ENCODE measurements around the gene GLRA3. TPM values are rescaled to one million over a fixed set of nuclear protein-coding genes. Genes with fewer than 3 reads are reported as not detected.

Gene GLRA3
- total RNA-seq, 1 donor from 2014 or later: not detected

DNA sequence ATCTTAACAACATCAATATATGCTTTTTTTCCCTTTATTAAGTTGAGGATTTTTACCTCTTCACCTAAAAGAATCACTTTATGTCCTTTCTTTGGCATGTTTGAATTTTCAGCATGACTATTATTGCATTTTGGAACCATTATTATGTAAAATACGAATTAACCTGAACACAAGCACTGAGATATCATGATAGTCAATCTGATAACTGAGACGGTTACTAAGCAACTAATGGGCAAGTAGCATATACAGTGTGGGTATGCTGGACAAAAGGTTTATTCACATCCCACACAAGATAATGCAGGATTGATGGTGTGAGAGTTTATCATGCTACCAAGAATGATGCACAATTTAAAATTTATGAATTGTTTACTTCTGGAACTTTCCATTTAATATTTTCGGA is 24.6 kb upstream of the GLRA3 start:
- Mint-ChIP-seq H3K9me3 (no peaks in the 10 kb centered on the region), H3K27ac (no peak overlapping the region), H3K4me3 (no peak overlapping the region), H3K27me3 (no peaks in the 10 kb centered on the region), H3K4me1 (no peaks in the 10 kb centered on the region), H3K36me3 (ENCODE audit: low read depth) (no peaks in the 10 kb centered on the region)
- intact Hi-C loops (cut with micrococcal nuclease): no loop called here
- DNase-seq: no peak

DNA sequence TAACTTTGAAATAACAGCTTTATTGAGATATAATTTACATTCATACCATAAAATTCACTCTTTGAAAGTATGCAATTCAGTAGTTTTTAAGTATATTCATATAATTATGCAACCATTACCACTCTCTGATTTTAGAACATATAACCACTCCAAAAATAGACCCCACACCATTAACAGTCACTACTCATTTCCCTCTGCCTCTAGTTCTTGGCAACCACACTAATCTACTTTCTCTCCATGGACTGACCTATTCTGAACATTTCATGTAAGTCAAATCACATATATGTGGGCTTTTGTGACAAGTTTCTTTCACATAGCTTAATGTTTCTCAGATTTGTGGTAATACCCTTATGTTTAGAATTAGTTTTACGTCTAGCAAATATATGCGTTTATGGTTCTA is 19.5 kb upstream of the GLRA3 start:
- Mint-ChIP-seq H3K4me3 (no peak overlapping the region), H3K36me3 (ENCODE audit: low read depth) (no peaks in the 10 kb centered on the region), H3K27me3 (no peaks in the 10 kb centered on the region), H3K27ac (no peak overlapping the region), H3K4me1 (no peaks in the 10 kb centered on the region), H3K9me3 (no peaks in the 10 kb centered on the region)
- DNase-seq: no peak
- intact Hi-C loops (cut with micrococcal nuclease): no loop called here

- no peaks in the 10 kb centered on the region for H3K36me3 Mint-ChIP-seq (ENCODE audit: low read depth)
- no peak for DNase-seq
- no peaks in the 10 kb centered on the region for H3K4me1 Mint-ChIP-seq
- no peaks in the 10 kb centered on the region for H3K9me3 Mint-ChIP-seq
- no peak overlapping the region for H3K4me3 Mint-ChIP-seq
- intact Hi-C loops (cut with micrococcal nuclease): no loop called here
- no peak overlapping the region for H3K27ac Mint-ChIP-seq
- no peaks in the 10 kb centered on the region for H3K27me3 Mint-ChIP-seq
Measured at GRCh38 chr4:174847801-174848427, 18.9 kb upstream of the GLRA3 start.

GRCh38 chr4:174835536-174835935 is 6.5 kb upstream of the GLRA3 start:
- intact Hi-C loops (cut with micrococcal nuclease): no loop called here
- DNase-seq: no peak
- Mint-ChIP-seq H3K4me3 (no peak overlapping the region), H3K9me3 (no peaks in the 10 kb centered on the region), H3K36me3 (ENCODE audit: low read depth) (no peaks in the 10 kb centered on the region), H3K4me1 (no peaks in the 10 kb centered on the region), H3K27ac (no peak overlapping the region), H3K27me3 (no peaks in the 10 kb centered on the region)

DNA sequence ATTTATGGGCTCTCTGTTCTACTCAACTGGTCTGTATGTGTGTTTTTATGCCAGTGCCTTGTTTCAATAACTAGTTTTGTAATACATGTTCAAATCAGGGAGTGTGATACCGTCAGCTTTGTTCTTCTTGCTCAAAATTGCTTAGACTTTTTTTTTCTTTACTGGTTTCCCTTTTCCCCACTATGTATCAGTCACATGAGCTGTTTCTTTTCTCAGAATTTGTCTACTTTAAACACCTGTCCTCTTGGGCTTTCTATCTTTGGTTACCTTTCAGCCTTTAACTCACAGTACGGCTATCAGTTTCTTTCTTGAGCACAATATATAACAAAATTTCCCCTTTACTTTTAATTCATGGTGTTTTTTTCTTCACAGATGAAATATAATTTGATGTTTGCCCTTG is 5.4 kb upstream of the GLRA3 start:
- intact Hi-C loops (cut with micrococcal nuclease): no loop called here
- Mint-ChIP-seq H3K4me1 (no peaks in the 10 kb centered on the region), H3K4me3 (no peak overlapping the region), H3K27me3 (peaks cover 2% of the 10 kb centered on the region), H3K9me3 (no peaks in the 10 kb centered on the region), H3K36me3 (ENCODE audit: low read depth) (no peaks in the 10 kb centered on the region), H3K27ac (no peak overlapping the region)
- DNase-seq: no peak

GRCh38 chr4:174826660-174827059 is 2.4 kb downstream of the GLRA3 start:
- intact Hi-C loops (cut with micrococcal nuclease): loop anchor here (5.0 to 10.0 kb wide), 2 partner anchors 612 to 1294 kb away; partner anchors contain the start of gene HAND2
- no peak for DNase-seq
- Mint-ChIP-seq H3K4me3 (no peak overlapping the region), H3K27me3 (peaks cover 7% of the 10 kb centered on the region), H3K36me3 (ENCODE audit: low read depth) (no peaks in the 10 kb centered on the region), H3K4me1 (peaks cover 5% of the 10 kb centered on the region), H3K9me3 (peaks cover 6% of the 10 kb centered on the region), H3K27ac (no peak overlapping the region)

GRCh38 chr4:174815282-174815681 is 13.8 kb downstream of the GLRA3 start:
- no peak overlapping the region for H3K27ac Mint-ChIP-seq

GRCh38 chr4:174813292-174813691 is 15.8 kb downstream of the GLRA3 start:
- Mint-ChIP-seq H3K9me3 (no peaks in the 10 kb centered on the region), H3K27me3 (no peaks in the 10 kb centered on the region), H3K4me3 (no peak overlapping the region), H3K36me3 (ENCODE audit: low read depth) (no peaks in the 10 kb centered on the region), H3K4me1 (no peaks in the 10 kb centered on the region), H3K27ac (no peak overlapping the region)
- no peak for DNase-seq
- intact Hi-C loops (cut with micrococcal nuclease): no loop called here

More at GRCh38 chr4:174815282-174815681, 13.8 kb downstream of the GLRA3 start:
- intact Hi-C loops (cut with micrococcal nuclease): no loop called here
- H3K4me3 Mint-ChIP-seq: no peak overlapping the region
- no peaks in the 10 kb centered on the region for H3K4me1 Mint-ChIP-seq
- no peak for DNase-seq
- no peaks in the 10 kb centered on the region for H3K36me3 Mint-ChIP-seq (ENCODE audit: low read depth)
- H3K27me3 Mint-ChIP-seq: no peaks in the 10 kb centered on the region
- no peaks in the 10 kb centered on the region for H3K9me3 Mint-ChIP-seq

GRCh38 chr4:174810834-174811233 is 18.2 kb downstream of the GLRA3 start:
- no peak overlapping the region for H3K4me3 Mint-ChIP-seq
- intact Hi-C loops (cut with micrococcal nuclease): no loop called here
- H3K36me3 Mint-ChIP-seq (ENCODE audit: low read depth): no peaks in the 10 kb centered on the region
- H3K9me3 Mint-ChIP-seq: no peaks in the 10 kb centered on the region
- H3K27ac Mint-ChIP-seq: no peak overlapping the region
- no peak for DNase-seq
- no peaks in the 10 kb centered on the region for H3K4me1 Mint-ChIP-seq
- no peaks in the 10 kb centered on the region for H3K27me3 Mint-ChIP-seq

DNA sequence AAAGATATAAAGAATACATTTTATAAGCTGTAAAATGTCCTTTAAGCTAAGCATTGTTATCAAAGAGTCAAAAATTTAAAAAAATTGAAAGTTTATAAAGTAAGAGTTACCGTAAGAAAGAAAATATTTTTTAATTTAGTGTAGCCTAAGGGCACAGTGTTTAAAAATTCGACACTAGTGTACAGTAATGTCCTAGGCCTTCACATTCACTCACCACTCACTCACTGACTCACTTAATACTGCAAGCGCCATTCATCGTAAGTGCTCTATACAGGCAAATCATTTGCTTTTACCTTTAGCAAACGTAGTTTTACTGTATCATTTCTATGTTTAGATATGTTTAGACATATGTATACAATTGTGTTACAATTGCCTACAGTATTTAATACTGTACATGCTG is 20.2 kb downstream of the GLRA3 start:
- no peak overlapping the region for H3K27ac Mint-ChIP-seq
- no peak overlapping the region for H3K4me3 Mint-ChIP-seq
- no peak for DNase-seq
- intact Hi-C loops (cut with micrococcal nuclease): no loop called here
- H3K36me3 Mint-ChIP-seq (ENCODE audit: low read depth): no peaks in the 10 kb centered on the region
- no peaks in the 10 kb centered on the region for H3K27me3 Mint-ChIP-seq
- no peaks in the 10 kb centered on the region for H3K4me1 Mint-ChIP-seq
- H3K9me3 Mint-ChIP-seq: no peaks in the 10 kb centered on the region

DNA sequence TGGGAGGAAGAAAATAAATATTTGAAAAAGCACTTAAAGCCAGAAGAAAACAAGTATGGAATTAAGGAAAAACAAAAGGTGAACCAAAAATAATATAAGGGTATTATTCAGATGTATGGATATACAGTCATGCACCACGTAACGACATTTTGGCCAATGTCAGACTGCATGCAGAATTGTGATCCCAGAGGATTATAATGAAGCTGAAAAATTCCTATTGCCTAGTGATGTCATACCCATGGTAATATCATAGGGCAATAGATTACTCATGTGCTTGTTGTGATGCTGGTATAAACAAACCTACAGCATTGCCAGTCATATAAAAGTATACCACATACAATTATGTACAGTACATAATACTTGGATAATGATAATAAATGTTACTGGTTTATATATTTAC is 20.9 kb downstream of the GLRA3 start:
- no peak for DNase-seq
- no peak overlapping the region for H3K27ac Mint-ChIP-seq
- no peaks in the 10 kb centered on the region for H3K36me3 Mint-ChIP-seq (ENCODE audit: low read depth)
- H3K27me3 Mint-ChIP-seq: no peaks in the 10 kb centered on the region
- no peak overlapping the region for H3K4me3 Mint-ChIP-seq
- H3K4me1 Mint-ChIP-seq: no peaks in the 10 kb centered on the region
- no peaks in the 10 kb centered on the region for H3K9me3 Mint-ChIP-seq
- intact Hi-C loops (cut with micrococcal nuclease): no loop called here

DNA sequence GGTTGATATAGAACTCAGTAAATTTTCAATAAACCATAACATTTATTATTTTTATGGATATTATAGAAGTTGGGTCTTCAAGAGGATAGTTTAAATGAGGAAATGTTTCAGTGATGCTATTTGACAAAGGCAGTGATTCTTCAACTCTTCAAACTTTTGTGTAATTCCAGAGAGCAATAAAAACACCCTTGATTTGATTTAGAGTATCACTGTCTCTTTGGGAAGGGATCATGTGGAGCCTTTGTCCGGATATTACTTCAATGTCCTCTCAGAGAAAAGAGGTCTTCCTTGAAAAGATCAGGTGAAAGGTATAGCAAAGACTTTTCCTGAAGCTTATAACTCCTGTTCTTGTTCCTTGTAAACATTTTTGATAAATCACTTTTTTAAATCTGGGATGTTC is 23.3 kb downstream of the GLRA3 start:
- DNase-seq: no peak
- H3K4me1 Mint-ChIP-seq: no peaks in the 10 kb centered on the region
- no peaks in the 10 kb centered on the region for H3K27me3 Mint-ChIP-seq
- no peaks in the 10 kb centered on the region for H3K9me3 Mint-ChIP-seq
- H3K27ac Mint-ChIP-seq: no peak overlapping the region
- H3K36me3 Mint-ChIP-seq (ENCODE audit: low read depth): no peaks in the 10 kb centered on the region
- intact Hi-C loops (cut with micrococcal nuclease): no loop called here
- no peak overlapping the region for H3K4me3 Mint-ChIP-seq

- Mint-ChIP-seq H3K27ac (no peak overlapping the region), H3K4me3 (no peak overlapping the region), H3K27me3 (no peaks in the 10 kb centered on the region), H3K9me3 (no peaks in the 10 kb centered on the region), H3K4me1 (no peaks in the 10 kb centered on the region), H3K36me3 (ENCODE audit: low read depth) (no peaks in the 10 kb centered on the region)
- no peak for DNase-seq
- intact Hi-C loops (cut with micrococcal nuclease): no loop called here
Measured at GRCh38 chr4:174794543-174795094, 34.4 kb downstream of the GLRA3 start.

GRCh38 chr4:174789657-174790056 is 39.4 kb downstream of the GLRA3 start:
- Mint-ChIP-seq H3K4me1 (no peaks in the 10 kb centered on the region), H3K27ac (no peak overlapping the region), H3K4me3 (no peak overlapping the region), H3K36me3 (ENCODE audit: low read depth) (no peaks in the 10 kb centered on the region), H3K27me3 (no peaks in the 10 kb centered on the region), H3K9me3 (no peaks in the 10 kb centered on the region)
- DNase-seq: no peak
- intact Hi-C loops (cut with micrococcal nuclease): no loop called here
